Kidney (tissue), 14 donors: Measurements from ENCODE around the gene FYCO1. TPM values are rescaled to one million over a fixed set of nuclear protein-coding genes. Genes with fewer than 3 reads are reported as not detected.

Experiments used
- DNase-seq, 5 donors: peaks; one replicate each; pipeline ENCODE4 v3.0.0-alpha.2; 2013 to 2020
- FAIRE-seq: peaks from 2 replicates; lab custom pipeline; 2012; peaks lifted over from hg19 to GRCh38; lab: Jason Lieb, UNC
- H3K27ac ChIP-seq, 2 donors: one replicate each; pipeline ENCODE4 v1.7.0; 2013; ENCODE audit warnings: low read depth in 2 of 2, low read length in 2 of 2, inconsistent platforms in 1 of 2
- H3K27me3 ChIP-seq: one replicate; pipeline ENCODE4 v1.7.1; 2013; ENCODE audit warnings: low read length, inconsistent platforms; ENCODE audit not compliant: control insufficient read depth, insufficient read depth
- H3K36me3 ChIP-seq, 3 donors: one replicate each; pipeline versions ENCODE4 v1.7.0 to v1.7.1; 2013; ENCODE audit warnings: low read length in 3 of 3, control low read depth in 1 of 3, inconsistent platforms in 1 of 3; ENCODE audit not compliant: insufficient read depth in 3 of 3, control insufficient read depth in 2 of 3
- H3K4me1 ChIP-seq, 3 donors: one replicate each; pipeline versions ENCODE4 v1.7.0 to v1.7.1; 2013; ENCODE audit warnings: low read length in 3 of 3, inconsistent platforms in 1 of 3, low read depth in 1 of 3; ENCODE audit not compliant: control insufficient read depth in 2 of 3, insufficient read depth in 2 of 3
- H3K4me3 ChIP-seq, 3 donors: one replicate each; pipeline versions ENCODE4 v1.7.0 to v1.8.1; 2013; ENCODE audit warnings: low read length in 3 of 3, control low read depth in 1 of 3, inconsistent platforms in 1 of 3
- H3K9ac ChIP-seq, 3 donors: one replicate each; pipeline versions ENCODE4 v1.7.0 to v1.7.1; 2013; ENCODE audit warnings: low read length in 3 of 3, control low read depth in 1 of 3, inconsistent platforms in 1 of 3
- H3K9me3 ChIP-seq, 3 donors: one replicate each; pipeline versions ENCODE4 v1.7.0 to v1.7.1; 2013; ENCODE audit warnings: low read length in 3 of 3, control low read depth in 1 of 3, inconsistent platforms in 1 of 3; ENCODE audit not compliant: control insufficient read depth in 2 of 3, insufficient read depth in 1 of 3
- CTCF ChIP-seq: IDR thresholded peaks from 3 replicates; pipeline ENCODE4 v1.5.1; 2012; ENCODE audit warnings: mild to moderate bottlenecking, moderate library complexity, borderline replicate concordance; ENCODE audit not compliant: insufficient read depth; ENCODE audit errors: extremely low read depth
- intact Hi-C: fragments of 100-400 bp; cut with DNase I; formaldehyde crosslinking; loops from one replicate; pipeline ENCODE4 v1.11.1; 2022
- polyA plus RNA-seq: library from polyadenylated mRNA; stranded (reverse); fragments of 350-450 nt; fragmentation: Illumina TruSeq; extraction: RNeasy Lipid Tissue Mini Kit (QIAGEN cat#74804); gene quantifications from one replicate; pipeline ENCODE4 v1.2.3, GENCODE V29; 2014; ENCODE audit warnings: low read depth, low replicate concordance; ENCODE audit not compliant: insufficient read depth
- total RNA-seq: library from RNA; stranded (reverse); fragmentation: NEBNext Ultra II Directional; extraction: Animal tissue kit (Norgen Biotek cat#: 25700); gene quantifications from one replicate; pipeline ENCODE4 v1.2.1, GENCODE V29; 2021
- donor health status: control.
- donor health status: control.
- donor health status: control.
- donor health status: control.
- donor health status: control.
- donor health status: DM: yes; HTN: yes; CAD: no.
- donor health status: Normal renal cell carcinoma (clear cell type).

FYCO1 gene
- total and polyA plus RNA-seq, 2 donors from 2014 or later = 11.1 to 39.1 TPM

GRCh38 chr3:45922950-45923590, 72.6 kb downstream of the FYCO1 start:
- Histone ChIP-seq H3K27ac (no peak overlapping the region), H3K27me3 (no peaks in the 10 kb centered on the region), H3K9ac (no peak overlapping the region), H3K4me1 (no peaks in the 10 kb centered on the region), H3K9me3 (no peaks in the 10 kb centered on the region), H3K36me3 (peaks cover 0 to 36% (median 30%) of the 10 kb centered on the region in 3 donors), H3K4me3 (no peak overlapping the region)
- FAIRE-seq = no peak
- DNase-seq = no peak
- no peak for TF ChIP-seq CTCF
- intact Hi-C loops = no loop called here

- Histone ChIP-seq H3K4me1 (no peaks in the 10 kb centered on the region), H3K9ac (no peak overlapping the region), H3K27ac (no peak overlapping the region), H3K27me3 (no peaks in the 10 kb centered on the region), H3K36me3 (peaks cover 0 to 36% (median 22%) of the 10 kb centered on the region in 3 donors), H3K4me3 (no peak overlapping the region), H3K9me3 (no peaks in the 10 kb centered on the region)
- no peak for DNase-seq
- intact Hi-C loops = no loop called here
- no peak for FAIRE-seq
- TF ChIP-seq CTCF = no peak
Observed at GRCh38 chr3:45922039-45922326, 73.6 kb downstream of the FYCO1 start.

DNA sequence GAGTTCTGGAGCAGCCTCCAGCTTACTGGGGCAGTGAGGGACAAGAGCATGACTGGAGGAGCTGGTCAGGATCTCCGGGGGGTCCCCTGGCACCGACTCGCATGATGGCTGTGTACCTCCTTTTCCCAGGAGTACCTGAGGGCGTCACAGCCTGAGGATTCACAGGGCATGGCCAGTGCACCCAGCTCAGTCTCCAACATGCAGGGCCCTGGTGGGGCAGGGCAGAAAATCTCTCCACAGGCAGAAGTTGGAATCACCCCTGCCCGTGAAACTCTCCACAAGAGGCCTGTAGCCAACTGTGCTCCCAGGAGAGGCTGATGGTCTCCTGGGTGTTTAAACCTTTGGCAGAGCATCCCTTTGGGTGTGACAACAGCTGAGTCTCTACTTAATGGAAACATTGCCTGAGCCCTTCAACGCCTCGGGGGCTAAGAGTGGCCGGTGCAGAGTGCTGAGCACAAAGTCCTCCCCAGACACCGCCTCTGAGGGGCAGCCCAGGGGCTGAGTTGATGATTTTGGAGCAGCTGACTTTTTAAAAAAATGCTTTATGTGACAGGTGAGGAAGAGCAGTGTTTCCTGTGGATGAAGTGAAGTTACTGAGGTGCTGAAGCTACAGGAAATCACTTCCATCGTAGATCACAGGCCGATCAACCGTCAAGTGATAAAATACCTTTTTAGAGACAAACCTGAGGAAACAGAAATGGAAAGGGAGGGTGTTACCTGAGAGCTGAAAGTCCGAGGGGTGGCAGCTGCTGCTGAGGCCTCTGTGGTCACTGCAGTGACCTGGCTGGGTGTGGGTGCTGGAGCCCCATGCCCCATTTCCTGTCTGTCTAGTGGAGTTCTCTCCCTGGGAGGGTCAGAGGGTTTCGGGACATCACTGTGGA, 74.2 kb downstream of the FYCO1 start:
- no peak overlapping the region for H3K9ac ChIP-seq
- intact Hi-C loops = no loop called here
- DNase-seq (no peak), FAIRE-seq (no peak)
- no peak overlapping the region for H3K4me3 ChIP-seq
- TF ChIP-seq CTCF = no peak
- no peaks in the 10 kb centered on the region for H3K9me3 ChIP-seq
- H3K27ac ChIP-seq = no peak overlapping the region
- H3K4me1 ChIP-seq = no peaks in the 10 kb centered on the region
- H3K27me3 ChIP-seq = no peaks in the 10 kb centered on the region
- peaks cover 0 to 36% (median 22%) of the 10 kb centered on the region in 3 donors for H3K36me3 ChIP-seq
